ENCODE measurements around the gene TTC13.

GRCh38 chr1:230858236-230858820 lies 120.3 kb downstream of the TTC13 start:
- TF ChIP-seq POLR2AphosphoS5 (IDR thresholded peaks at IDR 0.05; ENCODE audit: borderline replicate concordance, low read depth, low read length) (no peak), EZH2 (IDR thresholded peaks at IDR 0.05) (no peak), FOXP2 (optimal IDR thresholded peaks at IDR 0.05; ENCODE audit: control extremely low read depth, extremely low read length, insufficient read depth) (no peak)

Data from SK-N-MC (cell line).